SK-N-MC (cell line): ENCODE results near the gene NDUFA12.

Source experiments
- DNase-seq: peaks from one replicate; pipeline ENCODE4 v3.0.0-alpha.2; 2011; ENCODE audit warnings: low read depth, low spot score
- H3K27ac ChIP-seq: fragments of 200-600 bp; sonication (generic); 2 replicates; pipeline ENCODE4 v1.5.1; 2016; ENCODE audit warnings: mixed run types
- H3K36me3 ChIP-seq: fragments of 200-600 bp; sonication (generic); 2 replicates; pipeline ENCODE4 v1.6.1; 2017; ENCODE audit warnings: antibody characterized with exemption, low read length, mixed read lengths; ENCODE audit not compliant: insufficient read depth
- H3K4me3 ChIP-seq: fragments of 200-600 bp; sonication (generic); 2 replicates; pipeline ENCODE4 v1.5.1; 2016
- H3K9ac ChIP-seq: fragments of 200-600 bp; sonication (generic); 2 replicates; pipeline ENCODE4 v1.8.0; 2017; ENCODE audit warnings: mixed run types, mixed read lengths; ENCODE audit not compliant: insufficient read length
- H3K9me3 ChIP-seq: fragments of 200-600 bp; sonication (generic); 2 replicates; pipeline ENCODE4 v1.6.1; 2017; ENCODE audit warnings: low read depth, mild to moderate bottlenecking, antibody characterized with exemption, low read length, moderate library complexity, mixed read lengths
- EZH2 ChIP-seq: fragments of 200-600 bp; sonication (generic); IDR thresholded peaks from one replicate; pipeline ENCODE4 v1.6.1; 2017; ENCODE audit warnings: antibody characterized with exemption
- FOXP2 ChIP-seq: optimal IDR thresholded peaks from 2 replicates; pipeline ENCODE3; 2011; ENCODE audit warnings: mild to moderate bottlenecking, moderate library complexity; ENCODE audit not compliant: insufficient read depth; ENCODE audit errors: extremely low read length, control extremely low read depth
- POLR2AphosphoS5 ChIP-seq: IDR thresholded peaks from 2 replicates; pipeline ENCODE4 v1.6.1; 2012; ENCODE audit warnings: mild to moderate bottlenecking, low read depth, low read length, borderline replicate concordance

Gene NDUFA12

DNA sequence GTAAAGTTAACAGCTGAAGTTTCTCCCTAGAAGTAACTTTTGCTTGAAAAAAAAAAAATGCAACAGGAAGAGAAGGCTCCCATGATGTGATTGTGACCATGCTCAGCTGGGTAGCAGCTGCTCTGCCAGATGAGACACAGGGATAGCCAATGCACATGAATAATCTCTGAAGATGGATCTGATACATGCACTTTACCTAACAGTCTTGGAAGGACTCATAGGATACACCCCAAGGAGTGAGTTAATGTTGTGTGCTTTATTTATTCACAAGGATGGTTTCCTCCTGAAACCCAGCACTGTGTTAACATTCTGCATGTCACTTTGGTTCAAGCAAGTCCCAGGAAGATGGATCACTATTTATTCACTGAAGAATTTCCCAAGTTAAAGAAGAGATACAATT lies 46.5 kb downstream of the NDUFA12 start:
- Histone ChIP-seq H3K9ac (no peak overlapping the region), H3K27ac (no peak overlapping the region), H3K4me3 (no peak overlapping the region), H3K36me3 (no peaks in the 10 kb centered on the region), H3K9me3 (no peaks in the 10 kb centered on the region)
- no peak for DNase-seq
- TF ChIP-seq EZH2 (no peak), FOXP2 (no peak), POLR2AphosphoS5 (no peak)

DNA sequence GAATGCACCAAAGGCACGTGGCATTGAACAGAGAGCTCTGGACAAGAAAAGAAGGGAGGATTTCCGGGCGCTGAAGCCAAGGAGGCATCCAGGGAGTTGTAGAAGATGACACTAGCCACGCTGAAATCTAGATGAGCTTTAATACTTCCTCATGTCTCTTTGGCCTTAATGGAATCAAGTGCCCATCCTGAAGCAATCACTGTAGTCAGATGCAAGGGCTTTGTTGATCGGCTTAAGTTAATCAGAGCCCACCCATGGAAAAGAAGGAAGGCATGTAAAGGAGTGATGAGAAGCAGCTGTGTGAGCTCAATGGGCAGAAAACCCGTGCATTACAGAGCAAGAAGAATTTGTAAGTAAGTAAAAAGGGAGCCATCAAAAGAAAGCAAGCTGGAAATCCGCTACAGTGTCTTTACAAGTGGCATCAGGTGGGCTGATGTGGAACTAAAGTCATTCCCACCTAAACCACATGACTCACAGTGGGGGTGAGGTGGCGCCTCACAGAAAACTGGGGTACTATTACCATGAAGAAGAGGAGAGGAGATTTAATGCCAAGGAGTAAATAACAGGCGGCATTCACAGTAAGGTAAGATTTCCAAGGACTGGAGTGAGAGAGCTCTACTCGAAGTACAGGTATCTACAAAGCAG lies 48.4 kb downstream of the NDUFA12 start:
- no peak overlapping the region for H3K27ac ChIP-seq
- H3K9me3 ChIP-seq: no peaks in the 10 kb centered on the region
- no peaks in the 10 kb centered on the region for H3K36me3 ChIP-seq
- H3K4me3 ChIP-seq: no peak overlapping the region
- H3K9ac ChIP-seq: no peak overlapping the region
- TF ChIP-seq FOXP2: no peak
- TF ChIP-seq POLR2AphosphoS5: no peak
- no peak for TF ChIP-seq EZH2
- no peak for DNase-seq

DNA sequence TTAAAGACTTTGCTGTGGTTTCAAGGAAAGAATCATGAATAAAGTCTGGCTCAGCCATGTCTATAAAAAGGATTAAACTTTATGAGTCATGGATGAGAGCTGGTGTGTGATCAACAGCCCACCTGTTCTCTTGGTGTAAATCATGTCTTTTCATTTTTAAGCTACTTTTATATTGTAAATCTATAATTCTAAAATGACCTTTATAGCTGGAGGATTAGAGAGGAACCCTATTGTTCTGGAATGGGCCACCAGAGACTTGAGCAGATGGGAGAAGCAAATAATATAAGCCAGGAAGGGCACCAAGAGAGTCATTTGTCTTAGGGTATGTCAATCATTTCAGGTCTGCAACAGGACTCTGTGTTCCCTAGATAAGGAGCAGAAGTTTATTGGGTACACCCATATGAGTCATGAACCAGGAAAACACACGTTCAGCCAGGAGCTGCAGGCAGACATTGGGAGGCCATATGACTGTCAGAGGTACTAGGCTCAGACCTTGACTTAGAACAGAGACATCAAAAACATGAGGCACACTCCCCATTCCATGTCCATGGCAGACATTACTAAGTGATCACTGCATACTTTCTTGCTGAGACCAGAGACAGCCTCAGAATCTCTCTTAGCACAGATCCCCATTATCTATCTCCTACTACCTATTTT lies 49.3 kb downstream of the NDUFA12 start:
- H3K9me3 ChIP-seq: no peaks in the 10 kb centered on the region
- DNase-seq: no peak
- no peak overlapping the region for H3K9ac ChIP-seq
- no peak for TF ChIP-seq POLR2AphosphoS5
- no peak for TF ChIP-seq EZH2
- no peak for TF ChIP-seq FOXP2
- no peak overlapping the region for H3K27ac ChIP-seq
- H3K36me3 ChIP-seq: no peaks in the 10 kb centered on the region
- no peak overlapping the region for H3K4me3 ChIP-seq

- Histone ChIP-seq H3K9ac (no peak overlapping the region), H3K27ac (no peak overlapping the region), H3K4me3 (no peak overlapping the region), H3K9me3 (no peaks in the 10 kb centered on the region), H3K36me3 (no peaks in the 10 kb centered on the region)
- TF ChIP-seq POLR2AphosphoS5: no peak
- no peak for TF ChIP-seq EZH2
- DNase-seq: no peak
Measured at GRCh38 chr12:94952325-94952724, 51.2 kb downstream of the NDUFA12 start.

- TF ChIP-seq POLR2AphosphoS5 (no peak), FOXP2 (no peak), EZH2 (no peak)
- Histone ChIP-seq H3K36me3 (no peaks in the 10 kb centered on the region), H3K9ac (no peak overlapping the region), H3K27ac (no peak overlapping the region), H3K9me3 (no peaks in the 10 kb centered on the region), H3K4me3 (no peak overlapping the region)
- DNase-seq: no peak
Measured at GRCh38 chr12:94951071-94951934, 52.2 kb downstream of the NDUFA12 start.

DNA sequence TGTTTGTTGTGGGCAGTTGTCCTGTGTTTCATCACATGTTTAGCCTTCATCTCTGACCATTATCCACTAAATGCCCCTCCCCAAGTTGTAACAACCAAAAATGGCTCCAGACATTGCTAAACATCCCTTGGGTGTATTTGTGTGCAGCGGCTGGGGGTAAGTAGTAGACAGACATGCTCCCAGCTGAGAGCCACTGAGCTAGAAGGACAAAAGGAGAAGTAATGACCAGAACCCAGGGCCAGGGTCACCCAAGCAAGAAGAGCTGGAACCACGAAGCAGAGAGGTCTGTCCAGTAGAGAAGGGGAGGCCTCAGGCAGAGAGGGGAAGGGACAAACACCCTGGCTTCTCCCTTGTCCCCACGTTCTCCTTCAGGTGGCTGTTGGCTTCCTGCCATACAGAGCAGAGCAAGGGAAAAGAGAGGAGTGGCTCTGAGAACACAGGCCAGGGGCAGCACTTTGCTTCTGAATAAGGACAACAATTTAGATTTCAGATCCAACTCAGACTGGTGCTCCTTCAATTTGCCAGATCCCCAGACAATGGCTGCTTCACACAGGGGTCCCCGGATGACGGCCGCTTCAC lies 55.2 kb downstream of the NDUFA12 start:
- Histone ChIP-seq H3K9me3 (no peaks in the 10 kb centered on the region), H3K36me3 (no peaks in the 10 kb centered on the region), H3K4me3 (no peak overlapping the region), H3K9ac (no peak overlapping the region), H3K27ac (no peak overlapping the region)
- TF ChIP-seq POLR2AphosphoS5 (no peak), EZH2 (no peak), FOXP2 (no peak)
- no peak for DNase-seq

- H3K36me3 ChIP-seq: no peaks in the 10 kb centered on the region
- DNase-seq: no peak
- no peak overlapping the region for H3K27ac ChIP-seq
- TF ChIP-seq FOXP2 (no peak), POLR2AphosphoS5 (no peak), EZH2 (no peak)
- H3K4me3 ChIP-seq: no peak overlapping the region
- no peak overlapping the region for H3K9ac ChIP-seq
- no peaks in the 10 kb centered on the region for H3K9me3 ChIP-seq
Measured at GRCh38 chr12:94942663-94943062, 60.8 kb downstream of the NDUFA12 start.

GRCh38 chr12:94941440-94941862 lies 62.0 kb downstream of the NDUFA12 start:
- Histone ChIP-seq H3K27ac (no peak overlapping the region), H3K9ac (no peak overlapping the region), H3K36me3 (no peaks in the 10 kb centered on the region), H3K4me3 (no peak overlapping the region), H3K9me3 (no peaks in the 10 kb centered on the region)
- no peak for TF ChIP-seq EZH2
- TF ChIP-seq POLR2AphosphoS5: no peak
- no peak for TF ChIP-seq FOXP2
- no peak for DNase-seq
